ENCODE measurements around the gene TRIM71.
"Not testable (repeated sequence)": the region's sequence is repeated elsewhere in the genome, so short reads cannot be mapped to it uniquely, and the experiment has no call there.

TRIM71 gene

DNA sequence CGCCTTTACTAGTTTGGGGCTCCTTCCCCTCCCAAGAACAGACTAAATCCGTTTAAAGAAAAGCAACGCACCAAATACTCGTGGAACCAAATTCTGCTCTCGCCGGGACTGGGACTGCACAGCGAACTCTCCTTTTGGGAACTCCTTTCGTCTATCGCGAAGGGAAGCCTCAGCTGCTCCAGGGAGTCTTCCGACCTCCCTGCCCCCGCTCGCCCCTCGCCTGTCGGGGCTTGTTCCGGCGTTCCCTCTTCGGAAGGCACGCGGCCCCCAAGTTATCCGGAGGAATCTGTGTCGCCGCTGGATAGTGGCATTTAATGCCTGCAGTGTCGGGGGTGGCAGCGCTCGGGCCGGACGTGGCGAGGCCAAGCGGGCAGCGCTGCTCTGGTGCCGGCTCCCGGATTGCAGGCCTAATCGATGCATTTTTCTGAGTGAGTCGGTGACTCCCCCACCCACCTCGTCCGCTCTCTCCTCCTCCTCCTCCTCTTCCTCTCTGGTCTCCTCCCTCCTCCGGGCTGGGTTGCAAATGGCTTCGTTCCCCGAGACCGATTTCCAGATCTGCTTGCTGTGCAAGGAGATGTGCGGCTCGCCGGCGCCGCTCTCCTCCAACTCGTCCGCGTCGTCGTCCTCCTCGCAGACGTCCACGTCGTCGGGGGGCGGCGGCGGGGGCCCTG, at the start of gene TRIM71:
Gene TRIM71 (plus strand): TSS at position 440 of the 671 bp plus-strand sequence. CDS start 84 bp downstream, at position 524.
- DNase-seq: no peak

DNA sequence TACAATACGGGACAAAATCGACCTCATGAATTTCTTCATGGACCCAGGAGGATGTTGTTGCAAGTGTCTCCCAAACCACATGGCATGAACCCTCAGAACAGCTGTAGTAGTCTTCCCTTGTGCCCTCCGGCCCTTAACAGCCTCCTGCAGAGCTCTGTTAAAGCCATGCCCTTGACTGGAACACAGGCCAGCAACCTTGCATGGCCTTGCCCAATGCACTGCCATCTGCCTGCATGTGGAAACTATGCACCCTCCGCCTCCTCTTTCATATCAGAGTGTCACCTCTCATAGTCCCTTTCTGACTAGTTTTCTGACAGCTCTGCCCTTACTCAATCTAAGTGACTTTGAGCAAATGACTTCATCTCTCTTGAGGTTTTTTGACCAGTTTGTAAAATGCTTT, 39.4 kb upstream of the TRIM71 start:
- no peak for DNase-seq

DNA sequence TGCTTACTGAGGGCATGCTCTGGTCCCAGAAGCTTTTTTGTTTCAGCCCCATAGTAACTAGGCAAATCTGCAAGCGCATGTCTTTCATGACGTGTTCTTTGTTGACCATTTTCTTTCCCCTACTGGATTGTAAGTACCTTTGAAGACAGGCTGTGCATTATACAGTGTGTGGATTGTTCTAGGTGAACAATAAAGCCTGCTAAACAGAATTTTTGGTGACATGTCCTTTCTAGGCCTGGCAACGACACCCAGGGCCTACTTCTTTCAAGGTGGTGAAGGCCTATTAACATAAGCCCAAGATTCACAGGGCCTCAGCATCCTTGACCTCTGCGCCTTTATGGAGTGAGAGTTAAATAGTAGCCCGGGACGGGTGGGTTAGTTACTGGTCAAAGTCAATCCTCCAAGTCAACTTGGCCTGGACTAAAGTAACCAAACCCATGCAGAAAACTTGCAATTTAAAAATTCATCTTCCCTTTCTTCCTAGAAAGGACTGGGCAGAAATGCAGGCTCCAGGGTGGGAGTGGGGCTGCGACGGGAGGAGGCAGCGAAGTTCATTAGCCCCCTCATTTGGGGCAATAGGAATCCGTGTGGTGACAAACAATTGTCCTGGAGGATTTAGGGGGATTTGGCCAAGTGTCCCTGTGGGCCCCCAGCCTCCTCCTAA, 37.6 kb upstream of the TRIM71 start:
- DNase-seq: no peak

DNA sequence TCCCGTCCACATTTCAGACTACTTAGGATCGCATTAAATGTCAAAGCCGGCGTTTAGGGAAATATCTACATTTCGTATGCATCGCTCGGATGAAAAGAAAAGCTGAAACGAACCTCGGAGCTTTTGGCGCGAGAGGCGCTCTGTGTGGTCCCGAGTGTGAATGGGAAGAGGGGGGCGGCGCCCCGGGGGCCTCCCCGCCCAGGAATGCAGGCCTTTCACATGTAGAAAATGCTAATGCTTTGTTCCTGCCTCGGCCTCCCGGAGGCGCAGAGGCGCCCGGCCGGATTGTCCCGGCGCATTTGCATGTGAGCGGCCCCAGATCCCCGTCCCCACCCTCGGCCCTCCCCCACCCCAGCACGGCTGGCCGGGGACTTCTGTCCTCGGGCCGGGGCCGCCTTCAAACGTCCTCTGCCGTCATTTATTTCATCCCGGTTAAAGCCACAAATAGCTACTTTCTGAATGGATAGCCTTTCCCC, 37.0 kb upstream of the TRIM71 start:
- no peak for DNase-seq

DNA sequence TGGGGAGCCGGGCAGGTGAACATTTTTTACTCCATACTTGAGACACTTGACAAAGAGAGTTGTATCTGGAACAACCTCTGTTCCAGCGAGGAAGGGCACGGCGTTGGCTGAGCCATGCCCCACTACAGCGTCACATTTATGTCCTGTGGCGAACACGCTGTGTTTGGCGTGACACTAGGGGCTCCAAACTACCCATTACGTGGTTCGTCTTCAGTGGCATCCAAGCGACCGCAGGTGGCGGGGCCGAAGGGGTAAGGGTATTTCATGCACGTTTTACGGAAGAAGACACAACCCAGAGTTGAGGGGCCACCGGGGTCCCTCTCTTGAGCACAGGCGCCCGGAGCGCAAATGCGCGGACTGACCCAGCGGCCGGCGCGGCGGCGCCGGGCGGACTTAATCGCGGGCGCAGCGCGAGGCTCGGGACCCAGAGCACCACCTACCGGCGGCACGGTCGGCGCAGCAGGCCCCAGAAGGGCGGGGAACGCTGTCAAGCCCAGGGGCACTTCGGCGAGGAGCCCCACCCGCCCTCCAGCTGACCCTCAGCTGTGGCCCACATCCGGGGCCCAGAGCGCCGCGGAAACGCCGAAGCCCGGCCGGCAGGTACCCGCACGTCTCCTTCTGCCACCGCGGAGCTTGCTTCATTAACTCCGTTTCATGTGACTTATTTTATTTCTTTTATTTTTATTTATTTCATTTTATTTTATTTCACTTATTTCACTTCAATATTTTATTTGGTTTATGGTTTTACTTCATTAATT, 36.4 kb upstream of the TRIM71 start:
- peak; percentile 71 for DNase-seq

DNA sequence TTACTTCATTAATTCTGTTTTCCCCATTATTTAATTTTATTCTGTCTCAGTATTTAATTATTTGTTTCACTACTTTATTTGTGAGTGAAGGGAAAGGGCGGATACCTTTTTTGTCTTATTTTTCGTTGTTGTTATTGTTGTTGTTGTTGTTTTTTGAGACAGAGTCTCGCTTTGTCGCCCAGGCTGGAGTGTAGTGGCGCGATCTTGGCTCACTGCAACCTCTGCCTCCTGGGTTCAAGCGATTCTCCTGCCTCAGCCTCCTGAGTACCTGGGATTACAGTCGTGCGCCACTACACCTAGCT, 35.9 kb upstream of the TRIM71 start:
- DNase-seq: not testable (repeated sequence)

DNA sequence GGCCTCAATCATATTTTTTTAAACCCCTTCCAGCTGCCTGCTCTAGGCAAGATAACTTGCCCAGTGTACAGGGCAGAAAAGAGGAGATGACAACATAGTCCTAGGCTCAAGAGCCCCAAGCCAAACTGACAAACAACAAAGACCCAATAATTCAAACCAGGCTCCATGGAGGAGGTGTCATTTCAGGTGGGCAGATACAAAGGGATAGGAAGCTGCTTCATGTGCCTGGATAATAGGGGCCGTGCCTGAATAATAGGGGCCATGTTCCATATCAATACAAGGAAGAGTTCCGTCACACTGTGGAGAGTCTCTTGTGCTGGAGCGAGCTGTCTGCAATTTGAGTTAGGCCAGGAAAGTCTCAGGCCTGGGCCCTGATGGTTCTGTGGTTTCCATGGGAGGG, 35.4 kb upstream of the TRIM71 start:
- no peak for DNase-seq

DNA sequence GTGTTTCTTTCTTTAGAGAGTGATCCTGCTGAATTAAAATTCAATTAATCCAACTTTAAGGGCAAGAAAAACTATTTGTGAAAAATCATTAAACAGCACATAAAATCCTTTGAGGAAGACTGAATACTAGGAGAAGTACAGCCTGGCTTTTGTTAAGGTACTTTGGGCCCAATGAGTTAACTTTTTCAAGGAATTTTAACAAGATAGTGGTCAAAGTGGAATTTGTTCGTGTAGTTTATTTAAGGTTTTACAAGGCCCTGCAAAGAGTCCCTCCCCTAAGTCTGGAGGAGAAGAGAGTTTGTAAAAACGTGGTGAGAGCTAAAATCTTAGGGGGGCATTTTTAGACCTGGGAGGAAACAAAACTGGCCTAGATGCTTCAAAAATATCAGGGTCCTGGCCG, 26.0 kb upstream of the TRIM71 start:
- DNase-seq: no peak

DNA sequence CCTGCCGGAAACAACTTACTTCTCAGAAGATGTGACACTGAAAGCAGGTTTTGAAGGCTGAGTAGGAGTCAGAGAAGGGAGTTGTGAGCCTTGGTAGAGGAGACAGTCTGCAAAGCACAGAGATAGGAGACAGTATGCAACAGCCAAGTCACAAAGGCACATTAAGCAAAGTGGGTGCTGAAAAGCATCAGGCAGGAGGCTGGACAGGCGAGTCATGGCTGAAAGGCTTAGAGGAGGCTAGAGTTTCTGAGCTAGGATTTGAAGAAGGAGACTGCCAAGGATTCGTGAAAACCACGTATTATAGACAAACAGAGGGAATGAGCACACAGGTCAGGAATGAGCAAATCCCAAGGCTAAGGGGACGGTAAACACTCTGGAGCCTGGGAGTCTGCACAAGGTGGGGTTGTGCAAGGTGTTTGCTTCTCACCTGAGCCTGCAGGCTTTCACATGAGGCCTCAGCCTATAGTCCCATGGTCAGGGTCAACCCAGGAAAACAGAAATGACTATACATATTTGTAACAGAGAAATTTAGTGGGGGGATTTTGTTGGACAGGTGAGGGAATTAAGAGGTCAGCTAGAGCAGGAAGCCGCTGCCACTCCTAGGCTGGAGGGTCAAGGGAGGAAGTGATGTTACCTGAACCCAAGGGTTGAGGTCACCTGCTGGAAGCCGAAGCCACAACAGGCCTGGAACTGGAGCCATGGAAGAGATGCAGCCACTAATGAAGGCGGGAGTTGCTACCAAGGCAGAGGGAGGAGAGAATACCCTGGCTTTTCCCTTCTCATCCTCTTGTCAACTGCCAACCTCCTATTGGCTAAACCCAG, 23.1 kb upstream of the TRIM71 start:
- DNase-seq: no peak

DNA sequence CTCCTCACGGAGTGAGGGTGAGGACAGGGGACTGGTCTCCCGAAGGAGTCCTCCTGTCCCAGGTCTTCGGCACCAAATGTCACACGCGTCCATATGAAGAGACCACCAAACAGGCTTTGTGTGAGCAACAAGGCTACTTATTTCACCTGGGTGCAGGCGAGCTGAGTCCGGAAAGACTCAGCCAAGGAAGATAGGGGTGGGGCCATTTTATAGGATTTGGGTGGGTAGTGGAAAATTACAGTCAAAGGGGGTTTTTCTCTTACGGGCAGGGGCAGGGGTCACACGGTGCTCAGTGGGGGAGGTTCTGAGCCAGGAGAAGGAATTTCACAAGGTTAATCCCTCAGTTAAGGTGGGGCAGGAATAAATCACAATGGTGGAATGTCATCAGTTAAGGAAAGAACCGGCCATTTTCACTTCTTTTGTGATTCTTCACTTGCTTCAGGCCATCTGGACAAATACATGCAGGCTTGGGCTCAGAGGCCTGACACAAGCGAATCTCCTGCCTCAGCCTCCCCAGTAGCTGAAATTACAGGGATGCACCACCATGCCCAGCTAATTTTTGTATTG, 21.3 kb upstream of the TRIM71 start:
- DNase-seq: not testable (repeated sequence)

DNA sequence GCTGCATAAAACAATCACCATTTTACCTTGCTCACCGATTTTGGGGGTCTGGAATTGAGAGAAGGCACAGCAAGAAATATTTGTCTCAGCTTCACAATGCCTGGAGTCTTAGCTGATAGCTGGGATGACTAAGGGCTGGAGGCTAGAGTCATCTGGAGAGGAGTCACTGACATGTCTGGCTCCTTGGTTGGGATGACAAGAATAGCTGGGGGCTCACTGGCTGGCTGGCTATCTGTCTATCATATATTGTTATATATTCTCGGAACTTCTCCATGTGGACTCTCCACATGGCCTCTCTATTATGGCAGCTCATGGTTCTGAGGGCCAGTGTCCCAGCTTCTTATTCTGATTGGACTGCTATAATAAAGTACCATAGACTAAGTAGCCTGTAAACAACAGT, 20.0 kb upstream of the TRIM71 start:
- no peak for DNase-seq

DNA sequence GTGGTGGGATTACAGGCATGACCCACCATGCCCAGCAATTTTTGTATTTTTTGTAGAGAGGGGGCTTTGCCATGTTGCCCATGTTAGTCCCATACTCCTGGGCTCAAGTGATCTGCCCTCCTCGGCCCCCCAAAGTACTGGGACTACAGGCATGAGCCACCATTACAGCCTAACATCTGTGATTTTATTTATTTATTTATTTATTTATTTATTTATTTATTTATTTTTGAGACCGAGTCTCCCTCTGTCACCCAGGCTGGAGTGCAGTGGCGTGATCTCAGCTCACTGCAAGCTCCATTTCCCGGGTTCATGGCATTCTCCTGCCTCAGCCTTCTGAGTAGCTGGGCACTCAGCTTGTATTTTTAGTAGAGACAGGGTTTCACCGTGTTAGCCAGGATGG, 16.4 kb upstream of the TRIM71 start:
- not testable (repeated sequence) for DNase-seq

DNA sequence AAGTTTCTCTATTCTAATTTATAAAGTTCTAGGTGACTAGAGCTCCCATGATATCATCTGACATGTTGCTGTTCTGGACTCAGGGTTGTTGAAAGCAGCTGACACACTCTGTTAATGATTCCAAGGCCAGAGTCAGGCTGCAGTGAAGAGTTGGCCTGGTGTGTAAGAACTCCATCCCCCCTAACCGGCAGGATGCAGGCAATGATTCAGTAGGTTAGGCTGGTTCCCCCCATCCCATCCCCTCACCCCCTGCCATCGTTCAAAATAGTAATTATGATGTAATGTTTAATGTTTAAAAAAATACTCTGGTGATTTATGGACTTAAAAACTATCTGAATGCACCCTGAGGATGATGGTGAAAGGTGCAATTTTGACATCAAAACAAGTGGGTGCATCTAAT, 4.6 kb upstream of the TRIM71 start:
- DNase-seq: no peak

DNA sequence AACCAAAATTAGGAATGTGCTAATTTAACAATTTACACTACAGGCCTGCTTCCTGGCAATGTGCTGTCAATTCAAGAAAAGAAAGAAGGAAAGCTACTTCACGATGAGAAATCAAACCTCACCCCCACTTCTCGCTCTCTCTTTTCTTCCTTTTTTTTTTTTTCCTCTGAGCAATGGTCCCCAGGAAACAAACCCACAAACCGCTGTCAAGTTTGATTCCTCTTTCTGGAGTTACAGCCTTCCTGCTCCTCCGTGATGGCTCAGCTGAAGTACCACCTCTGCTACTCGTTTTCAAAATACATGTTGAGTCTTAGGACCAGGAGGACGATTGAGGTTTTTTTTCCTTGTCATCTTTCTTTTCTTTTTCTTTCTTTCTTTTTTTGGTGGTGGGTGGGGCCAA, 3.4 kb upstream of the TRIM71 start:
- DNase-seq: no peak

DNA sequence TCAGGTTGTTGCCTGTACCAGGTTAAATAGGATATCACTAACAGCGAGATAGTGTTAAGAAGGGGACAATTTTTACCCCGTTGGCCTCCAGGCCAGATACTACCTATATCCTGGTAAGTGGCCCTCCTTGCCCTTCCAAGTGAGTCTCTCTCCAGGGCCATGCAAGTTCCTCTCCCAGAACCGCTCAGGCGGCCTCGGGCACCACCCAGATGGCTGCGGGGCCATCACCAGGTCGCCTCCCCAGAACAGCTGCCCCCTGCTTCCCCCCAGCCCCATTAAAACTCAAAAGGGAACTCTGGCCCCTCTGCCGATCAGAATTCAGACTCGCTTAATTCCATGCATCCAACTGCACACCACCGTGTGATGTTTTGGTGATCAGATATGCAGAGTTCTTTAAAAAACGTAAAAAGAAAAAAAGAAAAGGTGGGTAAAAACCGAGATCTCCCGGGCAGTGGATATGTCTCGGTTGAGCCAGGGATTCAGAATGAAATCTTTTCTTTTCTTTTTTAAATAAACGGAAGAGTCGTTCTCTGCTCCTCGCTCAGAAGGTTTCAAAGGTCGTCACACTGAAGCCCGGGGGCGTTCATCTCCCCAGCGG, 1.9 kb upstream of the TRIM71 start:
- no peak for DNase-seq

DNA sequence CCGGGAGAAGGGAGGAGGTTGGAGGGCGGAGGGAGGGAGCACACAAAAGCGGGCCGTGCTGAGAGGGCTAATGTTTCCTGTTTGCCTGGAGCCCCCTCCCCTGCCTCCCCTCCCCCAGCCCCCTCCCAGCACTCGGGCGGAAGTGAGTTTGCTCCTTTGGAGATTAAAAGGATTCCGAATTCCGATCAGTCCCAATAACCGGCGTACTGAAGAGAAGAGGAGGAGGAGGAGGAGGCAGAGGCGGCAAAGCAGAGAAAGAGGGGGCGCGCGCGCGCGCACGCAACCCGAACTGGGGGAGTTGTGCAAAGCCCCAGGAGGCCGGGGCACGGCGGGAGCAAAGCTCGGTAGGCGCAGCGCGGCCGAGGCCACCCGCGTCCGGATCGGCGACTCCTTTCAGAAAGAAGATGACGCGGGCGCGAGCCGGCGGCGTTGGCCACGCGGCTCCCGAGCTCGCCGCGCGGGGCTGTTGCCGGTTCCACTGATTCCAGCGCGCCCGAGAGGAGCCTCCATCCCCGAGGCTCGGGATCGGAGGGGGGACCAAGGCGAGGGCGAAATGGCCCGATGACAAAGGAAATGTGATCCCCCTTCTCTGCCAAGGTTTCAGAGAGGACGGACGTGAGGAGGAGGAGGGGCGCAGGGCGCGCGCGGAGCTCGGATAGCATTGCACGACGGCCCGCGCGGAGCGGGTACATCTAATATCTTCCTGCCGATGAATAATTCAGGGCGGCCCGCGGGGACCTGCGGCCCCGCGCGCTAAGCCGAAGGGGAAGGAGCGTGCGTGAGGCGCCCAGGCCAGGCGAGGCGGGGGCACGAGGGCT, 1.1 kb upstream of the TRIM71 start:
- no peak for DNase-seq

DNA sequence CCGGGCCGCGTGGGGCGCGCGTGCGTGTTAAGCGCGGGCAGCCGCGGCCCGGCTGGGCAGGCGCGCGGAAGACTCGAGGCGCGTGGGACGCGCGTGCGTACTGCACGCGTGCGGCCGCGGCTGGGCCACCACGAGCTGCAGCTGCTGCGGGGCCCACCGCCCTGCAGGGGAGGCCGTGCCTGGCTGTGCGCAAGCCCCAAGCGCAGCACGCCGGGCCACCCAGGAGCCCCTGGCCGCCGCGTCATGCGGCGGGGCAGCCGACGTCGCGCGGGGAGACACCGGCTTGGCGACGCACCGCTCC, 590 bp upstream of the TRIM71 start:
- no peak for DNase-seq

DNA sequence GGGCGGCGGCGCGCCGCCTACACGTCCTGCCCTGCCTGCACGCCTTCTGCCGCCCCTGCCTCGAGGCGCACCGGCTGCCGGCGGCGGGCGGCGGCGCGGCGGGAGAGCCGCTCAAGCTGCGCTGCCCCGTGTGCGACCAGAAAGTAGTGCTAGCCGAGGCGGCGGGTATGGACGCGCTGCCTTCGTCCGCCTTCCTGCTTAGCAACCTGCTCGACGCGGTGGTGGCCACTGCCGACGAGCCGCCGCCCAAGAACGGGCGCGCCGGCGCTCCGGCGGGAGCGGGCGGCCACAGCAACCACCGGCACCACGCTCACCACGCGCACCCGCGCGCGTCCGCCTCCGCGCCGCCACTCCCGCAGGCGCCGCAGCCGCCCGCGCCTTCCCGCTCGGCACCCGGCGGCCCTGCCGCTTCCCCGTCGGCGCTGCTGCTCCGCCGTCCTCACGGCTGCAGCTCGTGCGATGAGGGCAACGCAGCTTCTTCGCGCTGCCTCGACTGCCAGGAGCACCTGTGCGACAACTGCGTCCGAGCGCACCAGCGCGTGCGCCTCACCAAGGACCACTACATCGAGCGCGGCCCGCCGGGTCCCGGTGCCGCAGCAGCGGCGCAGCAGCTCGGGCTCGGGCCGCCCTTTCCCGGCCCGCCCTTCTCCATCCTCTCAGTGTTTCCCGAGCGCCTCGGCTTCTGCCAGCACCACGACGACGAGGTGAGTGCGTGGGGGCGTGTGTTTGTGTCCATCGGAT, 602 bp downstream of the TRIM71 start:
- no peak for DNase-seq

DNA sequence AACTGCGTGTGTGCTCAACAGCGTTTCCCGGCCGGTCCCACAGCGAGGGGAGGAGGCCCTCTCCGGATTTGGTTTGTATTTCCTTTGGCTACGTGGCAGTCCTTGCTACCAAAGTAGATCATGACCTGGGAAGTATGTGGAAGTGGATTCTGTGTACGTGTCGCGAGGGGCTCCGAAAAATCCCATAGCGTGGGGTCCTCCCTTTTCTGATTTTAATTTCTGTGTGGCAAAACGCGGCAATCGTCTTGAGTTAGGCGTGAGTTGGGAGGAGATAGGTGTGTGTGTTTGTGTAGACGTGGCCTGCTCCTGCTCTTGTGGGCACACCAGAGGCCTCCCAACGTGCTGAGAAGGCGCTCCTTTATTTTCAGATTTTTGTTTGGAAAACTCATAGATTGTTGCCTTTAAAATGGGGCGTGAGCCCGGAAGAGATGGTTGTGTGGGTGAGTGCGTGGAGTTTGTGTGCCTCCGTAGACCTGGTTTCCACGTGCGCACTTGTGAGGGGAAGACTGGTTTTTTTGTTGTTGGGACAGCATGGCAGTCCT, 1.2 kb downstream of the TRIM71 start:
- DNase-seq: no peak

DNA sequence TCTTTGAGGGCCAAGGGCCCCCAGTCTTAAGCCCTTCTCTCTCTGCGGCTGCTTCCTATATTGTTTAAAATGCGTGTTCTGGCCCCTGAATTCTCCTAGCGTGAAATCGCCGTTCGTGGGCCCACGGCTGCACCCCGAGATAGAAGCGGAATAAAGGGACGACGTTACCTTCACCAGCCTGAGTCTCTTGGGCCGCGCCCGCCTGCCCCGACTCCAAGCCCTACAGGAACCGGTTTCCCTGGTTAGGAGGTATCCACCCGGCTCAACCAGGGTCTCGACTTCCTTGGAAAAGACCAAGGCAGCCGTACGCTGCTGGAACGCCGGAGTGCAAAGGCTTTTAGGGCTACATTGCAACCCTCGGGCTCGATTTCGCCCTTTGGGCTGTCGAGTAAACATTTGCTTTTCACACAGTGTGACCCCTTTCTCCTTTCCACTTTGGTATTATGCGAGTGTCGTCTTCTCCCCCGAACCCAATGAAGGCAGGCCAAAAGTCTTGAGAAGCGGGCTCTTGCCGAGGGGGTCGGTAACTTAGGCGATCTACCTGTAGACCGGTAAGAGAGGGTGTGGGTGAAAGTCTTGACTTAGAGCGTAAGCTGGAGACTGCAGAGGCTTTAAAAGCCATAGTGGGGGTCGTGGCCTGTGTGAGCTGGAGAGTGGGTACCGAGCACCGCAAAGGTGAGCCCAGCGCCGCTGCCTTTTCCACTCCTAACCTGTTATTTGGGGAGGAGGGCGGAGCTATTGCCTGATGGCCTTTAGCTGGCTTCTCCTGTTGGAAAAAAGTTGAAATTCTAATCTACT, 2.0 kb downstream of the TRIM71 start:
- no peak for DNase-seq
